WTC11 (cell line): ENCODE data around the gene KCNJ4. TPM values are rescaled to one million over a fixed set of nuclear protein-coding genes. Genes with fewer than 3 reads are reported as not detected.
A peak's percentile ranks its signal among the peaks of the same experiment; 100 is the strongest.

Source experiments
- ATAC-seq: fragments of 200-7000 bp; cut with Tn5 transposase; 2 replicates; pipeline ENCODE4 v1.10.0; 2021; ENCODE audit warnings: mild to moderate bottlenecking, moderate library complexity
- CTCF ChIA-PET: fragments of 300-600 bp; sonication (Branson Sonifier 250); formaldehyde crosslinking; loops from one replicate; lab custom pipeline; 2021; ENCODE audit warnings: antibody characterized with exemption; lab: Charles Lee
- POLR2A ChIA-PET: fragments of 350-600 bp; sonication (Branson Sonifier 250); formaldehyde crosslinking; loops from one replicate; lab custom pipeline; 2021; ENCODE audit warnings: antibody characterized with exemption; lab: Charles Lee
- DNase-seq: peaks from one replicate; pipeline ENCODE4 v3.0.0; 2021; ENCODE audit warnings: low spot score
- H3K27ac Mint-ChIP-seq: 2 replicates; pipeline ENCODE4 v1.8.0; 2021; ENCODE audit warnings: mixed read lengths
- H3K27me3 Mint-ChIP-seq: 2 replicates; pipeline ENCODE4 v1.8.0; 2021; ENCODE audit warnings: low read depth, mild to moderate bottlenecking, moderate library complexity, mixed read lengths
- H3K36me3 Mint-ChIP-seq: 2 replicates; pipeline ENCODE4 v1.8.0; 2021; ENCODE audit warnings: mixed read lengths
- H3K4me1 Mint-ChIP-seq: 2 replicates; pipeline ENCODE4 v1.8.0; 2022; ENCODE audit warnings: mixed read lengths
- H3K4me3 Mint-ChIP-seq: 2 replicates; pipeline ENCODE4 v1.8.0; 2021; ENCODE audit warnings: mild to moderate bottlenecking, moderate library complexity, mixed read lengths
- H3K9me3 Mint-ChIP-seq: 2 replicates; pipeline ENCODE4 v1.8.0; 2021; ENCODE audit warnings: mixed read lengths
- AFF4 ChIP-seq: sonication (generic); formaldehyde crosslinking; IDR thresholded peaks from 2 replicates; pipeline ENCODE4 v1.8.1; 2023; ENCODE audit warnings: mild to moderate bottlenecking, missing genetic modification reagents, borderline replicate concordance
- ETV6 ChIP-seq: sonication (generic); formaldehyde crosslinking; IDR thresholded peaks from 2 replicates; pipeline ENCODE4 v1.8.1; 2022; ENCODE audit warnings: mild to moderate bottlenecking, missing genetic modification reagents
- HMGA2 ChIP-seq: fragments of 250-450 bp; sonication (Bioruptor Pico); IDR thresholded peaks from 2 replicates; pipeline ENCODE4 v1.4.0; 2021; ENCODE audit warnings: mild to moderate bottlenecking, moderate library complexity
- HMGXB4 ChIP-seq: sonication (generic); formaldehyde crosslinking; IDR thresholded peaks from 2 replicates; pipeline ENCODE4 v1.8.1; 2023; ENCODE audit warnings: mild to moderate bottlenecking, moderate library complexity, missing genetic modification reagents
- JUN ChIP-seq: sonication (generic); formaldehyde crosslinking; IDR thresholded peaks from 2 replicates; pipeline ENCODE4 v1.8.0; 2023; ENCODE audit warnings: mild to moderate bottlenecking, missing genetic modification reagents
- TCF7 ChIP-seq: sonication (generic); formaldehyde crosslinking; IDR thresholded peaks from 2 replicates; pipeline ENCODE4 v1.8.0; 2022; ENCODE audit warnings: mild to moderate bottlenecking, low read depth, missing genetic modification reagents, moderate library complexity
- ZNF121 ChIP-seq: sonication (generic); formaldehyde crosslinking; IDR thresholded peaks from 2 replicates; pipeline ENCODE4 v1.8.0; 2023; ENCODE audit warnings: missing genetic modification reagents
- ZNF138 ChIP-seq: sonication (generic); formaldehyde crosslinking; conservative IDR thresholded peaks from 2 replicates; pipeline ENCODE4 v1.8.1; 2022; ENCODE audit warnings: mild to moderate bottlenecking, moderate library complexity, missing genetic modification reagents
- ZNF423 ChIP-seq: fragments of 250-450 bp; sonication (Bioruptor Pico); IDR thresholded peaks from 2 replicates; pipeline ENCODE4 v2.1.2; 2022; ENCODE audit warnings: mild to moderate bottlenecking, moderate library complexity
- ZNF671 ChIP-seq: fragments of 250-450 bp; sonication (Bioruptor Pico); IDR thresholded peaks from 2 replicates; pipeline ENCODE4 v1.8.0; 2021; ENCODE audit warnings: mild to moderate bottlenecking
- total RNA-seq: library from RNA; stranded (reverse); gene quantifications from 3 replicates; pipeline ENCODE4 v1.2.3, GENCODE V29; 2021

Gene KCNJ4
- total RNA-seq, 1 experiment from 2014 or later: 3.1 TPM

GRCh38 chr22:38418589-38418988 is 36.4 kb downstream of the KCNJ4 start:
- H3K9me3 Mint-ChIP-seq: no peaks in the 10 kb centered on the region

GRCh38 chr22:38417252-38418060 is 37.5 kb downstream of the KCNJ4 start:
- Mint-ChIP-seq H3K4me1 (peaks cover 23% of the 10 kb centered on the region), H3K27ac (0 out of 2 replicates have a peak overlapping the region, but pooled peaks have one; percentile 27), H3K36me3 (no peaks in the 10 kb centered on the region), H3K9me3 (no peaks in the 10 kb centered on the region), H3K4me3 (no peak overlapping the region), H3K27me3 (no peaks in the 10 kb centered on the region)
- ATAC-seq: no peak
- POLR2A ChIA-PET: no interaction called here
- CTCF ChIA-PET: interaction anchor here (0.6 to 1.6 kb wide), 2 partner anchors 18 to 153 kb away, joined by 3 to 4 read pairs; partner anchors contain the start of gene DMC1
- DNase-seq: peak; percentile 10
- TF ChIP-seq TCF7 (CRISPR knock-in tag) (no peak), ZNF121 (CRISPR knock-in tag) (peak; percentile 44; the same call in 1 of the 2 replicates)

More at GRCh38 chr22:38418589-38418988, 36.4 kb downstream of the KCNJ4 start:
- Mint-ChIP-seq H3K27ac (no peak overlapping the region), H3K36me3 (no peaks in the 10 kb centered on the region), H3K27me3 (no peaks in the 10 kb centered on the region), H3K4me1 (peaks cover 32% of the 10 kb centered on the region), H3K4me3 (no peak overlapping the region)
- DNase-seq (no peak), ATAC-seq (no peak)
- CTCF ChIA-PET: no interaction called here
- POLR2A ChIA-PET: no interaction called here
- TF ChIP-seq ETV6 (no peak), ZNF671 (CRISPR knock-in tag) (no peak), HMGXB4 (CRISPR knock-in tag) (no peak), ZNF423 (no peak), JUN (no peak)

- no peak overlapping the region for H3K4me3 Mint-ChIP-seq
- H3K27me3 Mint-ChIP-seq: no peaks in the 10 kb centered on the region
- no peak for TF ChIP-seq ZNF138 (CRISPR knock-in tag)
- TF ChIP-seq HMGA2 (CRISPR knock-in tag): no peak
- no peak for TF ChIP-seq AFF4 (CRISPR knock-in tag)
- ChIA-PET POLR2A (no interaction called here), CTCF (interaction anchor here (0.6 to 4.2 kb wide), 7 partner anchors 16 to 154 kb away, joined by 3 to 52 read pairs (median 4); partner anchors contain the start of gene DMC1)
- DNase-seq (peak; percentile 5), ATAC-seq (no peak)
- peaks cover 2% of the 10 kb centered on the region; the same call in 1 of the 2 replicates for H3K36me3 Mint-ChIP-seq
- H3K27ac Mint-ChIP-seq: 0 out of 2 replicates have a peak overlapping the region, but pooled peaks have one; percentile 27
- no peaks in the 10 kb centered on the region for H3K9me3 Mint-ChIP-seq
- peaks cover 20% of the 10 kb centered on the region for H3K4me1 Mint-ChIP-seq
These were observed 38.3 kb downstream of the KCNJ4 start for GRCh38 chr22:38416621-38417251.
